Measurements from ENCODE around the gene C9orf50.

The C9orf50 gene

GRCh38 chr9:129602598-129603415, 18.1 kb downstream of the C9orf50 start (continued):
- TF ChIP-seq ZSCAN4 (tag by site-specific recombination; IDR thresholded peaks at IDR 0.05) = 0 out of 2 replicates have a peak, but pooled peaks have one; percentile 11
- no peak for TF ChIP-seq BCL11B (tag by site-specific recombination; IDR thresholded peaks at IDR 0.05; ENCODE audit: low read depth)
- TF ChIP-seq ZNF488 (tag by site-specific recombination; IDR thresholded peaks at IDR 0.05) = no peak
- TF ChIP-seq KLF17 (tag by site-specific recombination; IDR thresholded peaks at IDR 0.05) = peak; percentile 78
- peak; percentile 98; the same call in 1 of the 2 replicates for TF ChIP-seq ZNF768 (tag by site-specific recombination; IDR thresholded peaks at IDR 0.05)
- no peak for TF ChIP-seq ZBTB11 (tag by site-specific recombination; conservative IDR thresholded peaks at IDR 0.05; ENCODE audit: low read depth)
- no peak for TF ChIP-seq ZNF138 (tag by site-specific recombination; IDR thresholded peaks at IDR 0.05; ENCODE audit: borderline replicate concordance)
- TF ChIP-seq SP2 (tag by site-specific recombination; IDR thresholded peaks at IDR 0.05) = peak; percentile 50
- 0 out of 2 replicates have a peak, but pooled peaks have one; percentile 38 for TF ChIP-seq ZSCAN18 (tag by site-specific recombination; IDR thresholded peaks at IDR 0.05)
- no peak for TF ChIP-seq ZNF449 (tag by site-specific recombination; IDR thresholded peaks at IDR 0.05)

GRCh38 chr9:129601082-129601674, 19.7 kb downstream of the C9orf50 start:
- no peak overlapping the region for H3K27ac ChIP-seq (ENCODE audit: extremely low read depth, low read depth, low read length)
- H3K9me3 ChIP-seq (ENCODE audit: control insufficient read depth, insufficient read depth, low read depth, low read length) = no peaks in the 10 kb centered on the region
- H3K4me1 ChIP-seq (ENCODE audit: control insufficient read depth, insufficient read depth, low read length) = no peaks in the 10 kb centered on the region
- ChIA-PET CTCF (interaction anchor here (0.7 to 2.5 kb wide), 4 partner anchors 10 to 469 kb away, joined by 3 to 8 read pairs (median 6); no protein-coding TSS in a partner anchor), POLR2A (interaction anchor here (0.5 to 1.0 kb wide), 2 partner anchors 23 to 373 kb away, joined by 3 read pairs; no protein-coding TSS in a partner anchor)
- H3K36me3 ChIP-seq (ENCODE audit: control insufficient read depth in 2 of 2, insufficient read depth in 1 of 2, low read length in 2 of 2) = no peaks in the 10 kb centered on the region
- TF ChIP-seq ZNF623 (tag by site-specific recombination; IDR thresholded peaks at IDR 0.05) = peak; percentile 99
- TF ChIP-seq ZNF776 (tag by site-specific recombination; IDR thresholded peaks at IDR 0.05; ENCODE audit: borderline replicate concordance) = no peak
- TF ChIP-seq ZNF18 (tag by site-specific recombination; IDR thresholded peaks at IDR 0.05) = peak; percentile 14; the same call in 1 of the 2 replicates
- peak; percentile 37 for TF ChIP-seq ZNF341 (tag by site-specific recombination; IDR thresholded peaks at IDR 0.05; ENCODE audit: low read depth)
- H3K4me3 ChIP-seq (ENCODE audit: low read depth, low read length) = no peak overlapping the region
